Activated naive CD4-positive, alpha-beta T cell treated with anti-CD3 and anti-CD28 coated beads for 36 hours (primary cell): ENCODE results near the gene TCP10L. TPM values are rescaled to one million over a fixed set of nuclear protein-coding genes. Genes with fewer than 3 reads are reported as not detected.
A peak's percentile ranks its signal among the peaks of the same experiment; 100 is the strongest.
"Not testable (repeated sequence)": the region's sequence is repeated elsewhere in the genome, so short reads cannot be mapped to it uniquely, and the experiment has no call there.

Experiments used
- CTCF ChIA-PET: fragments of 350-600 bp; sonication (Branson Sonifier 250); formaldehyde crosslinking; loops from one replicate; lab custom pipeline; 2021; ENCODE audit warnings: antibody characterized with exemption; lab: Charles Lee
- DNase-seq: peaks from one replicate; pipeline ENCODE4 v3.0.0-alpha.2; 2020
- H3K27ac Mint-ChIP-seq: one replicate; pipeline ENCODE4 v1.8.0; 2021; ENCODE audit warnings: mild to moderate bottlenecking, mixed read lengths
- H3K27me3 Mint-ChIP-seq: one replicate; pipeline ENCODE4 v1.8.0; 2021; ENCODE audit warnings: low read depth, mixed read lengths
- H3K36me3 Mint-ChIP-seq: one replicate; pipeline ENCODE4 v1.8.0; 2021; ENCODE audit warnings: low read depth, mixed read lengths
- H3K4me1 Mint-ChIP-seq: one replicate; pipeline ENCODE4 v1.8.0; 2021; ENCODE audit warnings: low read depth, mixed read lengths
- H3K4me3 Mint-ChIP-seq: one replicate; pipeline ENCODE4 v1.8.0; 2021; ENCODE audit warnings: mild to moderate bottlenecking, moderate library complexity, mixed read lengths
- H3K9me3 Mint-ChIP-seq: one replicate; pipeline ENCODE4 v1.8.0; 2021; ENCODE audit warnings: mixed read lengths
- intact Hi-C: fragments of 100-400 bp; cut with micrococcal nuclease; formaldehyde crosslinking; loops from one replicate; pipeline ENCODE4 v1.15.1; 2023
- total RNA-seq, 2 experiments: library from RNA; stranded (reverse); gene quantifications; one replicate each; pipeline ENCODE4 v1.2.3, GENCODE V29; 2021

Gene TCP10L, protein sequence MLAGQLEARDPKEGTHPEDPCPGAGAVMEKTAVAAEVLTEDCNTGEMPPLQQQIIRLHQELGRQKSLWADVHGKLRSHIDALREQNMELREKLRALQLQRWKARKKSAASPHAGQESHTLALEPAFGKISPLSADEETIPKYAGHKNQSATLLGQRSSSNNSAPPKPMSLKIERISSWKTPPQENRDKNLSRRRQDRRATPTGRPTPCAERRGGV
- under 1 TPM; 0.30 to 0.50 TPM for total RNA-seq

DNA sequence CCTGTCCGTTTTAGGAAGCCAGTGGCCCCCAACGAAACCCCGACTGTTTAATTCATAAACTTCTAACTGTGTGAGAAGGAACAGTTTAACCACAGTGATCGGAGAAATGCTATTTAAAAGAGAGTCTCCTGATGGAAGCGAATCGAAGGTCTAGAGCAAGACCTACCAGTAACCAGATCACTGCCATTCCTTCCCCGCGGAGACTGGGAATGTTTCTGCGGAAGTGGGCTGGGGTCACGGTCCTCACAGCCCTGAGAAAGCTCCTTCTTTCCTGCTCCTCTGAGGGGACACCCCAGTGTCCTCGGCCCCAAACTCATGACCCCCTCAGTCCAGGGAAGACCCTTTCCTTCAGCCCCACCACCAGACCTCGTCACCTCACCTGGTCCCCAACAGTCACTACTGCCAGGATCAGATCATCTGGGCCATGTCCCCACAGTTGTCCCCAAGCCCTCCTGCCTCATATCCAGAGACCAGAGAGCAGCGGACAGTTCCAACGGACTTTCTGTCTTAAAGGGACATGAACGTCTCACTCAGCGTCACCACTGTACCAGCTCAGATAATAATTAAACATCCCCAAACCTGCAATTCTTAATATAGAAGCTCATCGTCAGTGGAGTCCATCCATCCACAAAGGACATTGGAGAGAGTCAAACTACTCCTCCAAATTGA lies at the start of gene TCP10L:
TSS of gene TCP10L (minus strand) at position 482 of the 669 bp plus-strand sequence. CDS start 1,219 bp downstream, outside the sequence.
- intact Hi-C loops = no loop called here
- CTCF ChIA-PET = no interaction called here

DNA sequence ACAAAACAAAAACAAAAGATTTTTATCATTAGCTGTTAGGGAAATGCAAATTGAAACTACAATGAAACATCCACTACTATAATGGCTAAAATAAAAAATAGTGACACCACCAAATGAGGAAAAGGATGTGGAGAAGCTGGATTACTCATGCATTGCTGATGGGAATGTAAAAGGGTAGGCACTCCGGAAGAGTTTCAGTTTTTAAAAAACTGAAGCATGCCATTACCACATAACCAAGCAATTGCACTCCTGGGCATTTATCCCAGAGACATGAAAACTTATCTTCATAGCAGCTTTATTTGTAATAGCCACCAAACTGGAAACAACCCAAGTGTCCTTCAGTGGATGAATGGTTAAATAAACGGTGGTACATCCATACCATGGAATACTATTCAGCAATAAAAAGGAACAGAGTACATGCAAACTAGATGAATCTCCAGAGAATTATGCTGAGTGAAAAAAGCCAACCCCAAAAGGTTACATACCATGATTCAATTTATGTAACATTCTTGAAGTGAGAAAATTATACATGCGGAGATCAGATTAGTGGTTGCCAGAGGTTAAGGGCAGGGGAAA lies 41.4 kb upstream of the TCP10L start:
- peaks cover 4% of the 10 kb centered on the region for H3K27me3 Mint-ChIP-seq
- H3K36me3 Mint-ChIP-seq = peaks cover 9% of the 10 kb centered on the region
- H3K4me1 Mint-ChIP-seq = peaks cover 2% of the 10 kb centered on the region
- no peak for DNase-seq
- H3K27ac Mint-ChIP-seq = no peak overlapping the region
- no peak overlapping the region for H3K4me3 Mint-ChIP-seq
- CTCF ChIA-PET = interaction anchor here (0.5 to 1.4 kb wide), 5 partner anchors 15 to 206 kb away, joined by 3 to 6 read pairs (median 3); no protein-coding TSS in a partner anchor
- intact Hi-C loops = no loop called here
- peaks cover 2% of the 10 kb centered on the region for H3K9me3 Mint-ChIP-seq

More for the DNA sequence above, at the start of gene TCP10L:
- DNase-seq = no peak
- no peak within 1 kb of the TSS for H3K27ac Mint-ChIP-seq
- H3K4me3 Mint-ChIP-seq = no peak within 1 kb of the TSS
- H3K9me3 Mint-ChIP-seq = no peaks in the 10 kb centered on the region
- H3K36me3 Mint-ChIP-seq = peaks cover 2% of the 10 kb centered on the region
- H3K4me1 Mint-ChIP-seq = no peaks in the 10 kb centered on the region
- H3K27me3 Mint-ChIP-seq = no peaks in the 10 kb centered on the region

GRCh38 chr21:32618218-32618617 lies 32.9 kb upstream of the TCP10L start:
- CTCF ChIA-PET, intact Hi-C loops, H3K4me3 Mint-ChIP-seq, H3K36me3 Mint-ChIP-seq, H3K27ac Mint-ChIP-seq, H3K4me1 Mint-ChIP-seq, DNase-seq, H3K27me3 Mint-ChIP-seq, H3K9me3 Mint-ChIP-seq: not testable (repeated sequence)

DNA sequence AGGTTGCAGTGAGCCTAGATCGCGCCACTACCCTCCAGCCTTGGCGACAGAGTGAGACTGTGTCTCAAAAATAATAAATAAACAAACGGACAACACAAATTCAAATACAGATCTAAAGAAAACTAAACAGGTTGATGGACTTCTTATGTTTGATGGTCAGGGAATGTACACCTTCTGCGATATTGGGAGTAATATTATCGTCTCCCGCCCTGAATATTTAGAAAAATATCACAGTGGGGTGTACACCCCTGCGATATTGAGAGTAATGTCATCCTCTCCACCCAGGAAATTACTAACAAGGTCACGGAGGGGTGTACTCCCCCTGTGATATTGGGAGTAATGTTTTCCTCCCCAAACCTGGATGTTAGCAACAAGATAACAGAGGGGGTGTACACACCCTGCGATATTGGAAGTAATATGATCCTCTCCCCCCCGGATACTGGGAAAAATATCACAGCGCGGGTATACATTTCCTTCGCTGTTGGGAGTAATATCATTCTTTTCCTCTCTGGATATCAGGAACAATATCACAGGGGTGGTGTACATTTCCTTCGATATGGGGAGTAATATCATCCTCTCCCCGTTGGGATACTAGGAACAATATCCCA lies 28.2 kb upstream of the TCP10L start:
- H3K27me3 Mint-ChIP-seq = no peaks in the 10 kb centered on the region
- H3K4me3 Mint-ChIP-seq = peak overlapping the region; percentile 98
- peaks cover 2% of the 10 kb centered on the region for H3K36me3 Mint-ChIP-seq
- no peak overlapping the region for H3K27ac Mint-ChIP-seq
- H3K9me3 Mint-ChIP-seq = no peaks in the 10 kb centered on the region
- CTCF ChIA-PET = no interaction called here
- H3K4me1 Mint-ChIP-seq = peaks cover 13% of the 10 kb centered on the region
- no peak for DNase-seq
- intact Hi-C loops = no loop called here

GRCh38 chr21:32612999-32613337 lies 27.6 kb upstream of the TCP10L start:
- no peak for DNase-seq
- Mint-ChIP-seq H3K27me3 (no peaks in the 10 kb centered on the region), H3K27ac (peak overlapping the region; percentile 83), H3K4me3 (peak overlapping the region; percentile 98), H3K36me3 (peaks cover 2% of the 10 kb centered on the region), H3K4me1 (peaks cover 13% of the 10 kb centered on the region), H3K9me3 (no peaks in the 10 kb centered on the region)
- CTCF ChIA-PET = interaction anchor here (2.5 kb wide), 1 partner anchor 12 kb away, joined by 17 read pairs; no protein-coding TSS in a partner anchor
- intact Hi-C loops = loop anchor here (1.0 kb wide), 5 partner anchors 114 to 334 kb away; partner anchors contain the start of genes EVA1C, MIS18A and URB1

DNA sequence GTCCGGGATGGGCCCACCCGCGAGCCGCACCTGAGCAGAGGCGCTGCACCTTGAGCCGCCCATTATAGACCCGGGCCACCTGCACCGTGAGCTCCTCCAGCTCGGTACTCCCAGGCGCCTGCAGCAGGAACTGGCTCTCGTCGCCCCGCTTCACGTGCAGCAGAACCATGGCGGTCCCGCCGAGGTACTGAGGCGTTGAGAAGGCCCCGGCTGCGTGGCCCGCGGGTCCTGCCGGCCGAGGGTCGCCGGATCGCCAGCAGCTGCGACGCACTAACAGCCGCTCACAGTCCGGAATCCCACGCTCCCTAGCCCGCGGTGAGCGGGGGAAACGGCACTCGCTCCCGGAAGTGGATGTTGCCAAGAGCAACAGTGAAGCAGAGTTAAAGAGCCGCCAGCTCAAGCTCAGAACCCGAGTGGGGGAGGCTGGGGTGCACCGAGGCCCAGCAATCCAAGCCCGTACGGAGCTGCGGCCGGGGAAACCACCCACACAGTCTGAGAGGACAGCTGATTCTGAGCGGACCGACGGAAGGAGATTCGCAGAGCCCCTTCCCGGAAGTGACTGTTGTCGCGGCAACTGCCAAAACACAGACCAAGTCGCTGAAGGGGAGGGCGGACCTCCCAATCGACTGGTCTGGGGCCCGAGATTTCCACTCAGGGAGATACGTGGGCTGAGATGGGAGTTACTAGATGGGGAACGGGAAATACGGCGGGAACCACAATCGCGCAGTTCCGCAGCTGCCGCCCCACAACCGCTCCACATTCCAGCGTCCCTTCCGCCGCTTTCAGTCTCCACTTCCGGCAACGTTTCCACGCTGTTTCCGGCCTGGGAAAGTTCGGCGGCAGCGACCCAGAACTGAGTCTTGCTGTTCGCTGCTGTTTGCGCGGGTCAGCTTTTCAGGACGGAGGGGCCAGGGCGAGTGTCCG lies 27.0 kb upstream of the TCP10L start, which contains the start of gene CFAP298:
TSS of gene CFAP298 (minus strand) at position 303 of the 924 bp plus-strand sequence. CDS start at position 169, 134 bp downstream.
- no peaks in the 10 kb centered on the region for H3K9me3 Mint-ChIP-seq
- H3K27me3 Mint-ChIP-seq = no peaks in the 10 kb centered on the region
- H3K4me1 Mint-ChIP-seq = peaks cover 13% of the 10 kb centered on the region
- peaks cover 6% of the 10 kb centered on the region for H3K36me3 Mint-ChIP-seq
- intact Hi-C loops = loop anchor here (1.0 kb wide), 5 partner anchors 115 to 333 kb away; partner anchors contain the start of genes EVA1C, MIS18A and URB1
- CTCF ChIA-PET = interaction anchor here (2.5 kb wide), 1 partner anchor 11 kb away, joined by 17 read pairs; no protein-coding TSS in a partner anchor
- peak within 1 kb of the TSS; percentile 98 for H3K4me3 Mint-ChIP-seq
- peak within 1 kb of the TSS; percentile 83 for H3K27ac Mint-ChIP-seq
- peak; percentile 88 for DNase-seq

DNA sequence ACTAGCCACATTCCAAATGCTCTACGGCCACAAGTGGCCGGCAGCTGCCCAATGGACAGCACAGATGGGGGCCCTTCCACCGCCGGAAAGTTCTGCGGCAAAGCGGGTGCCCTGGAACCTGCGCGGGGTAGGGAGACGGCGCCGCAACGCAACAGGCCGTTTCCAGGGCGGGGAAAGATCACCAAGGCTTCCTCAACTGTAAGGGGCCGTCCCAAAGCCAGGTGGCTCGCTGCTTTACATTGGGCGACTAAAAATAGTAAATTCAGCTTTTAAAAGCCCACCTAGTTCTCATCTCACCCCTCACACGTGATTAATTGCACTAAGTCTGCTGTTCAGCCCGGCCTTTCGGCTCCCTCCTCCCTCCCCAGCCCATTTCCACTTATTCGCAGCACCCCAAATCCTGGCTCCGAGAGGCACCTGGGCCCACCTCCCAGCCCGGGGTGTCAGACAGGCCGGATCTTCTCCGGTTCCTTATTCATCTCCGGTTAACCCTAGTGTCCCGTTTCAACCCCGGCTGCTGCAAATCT lies 26.2 kb upstream of the TCP10L start:
- DNase-seq = peak; percentile 62
- Mint-ChIP-seq H3K36me3 (peaks cover 9% of the 10 kb centered on the region), H3K27me3 (no peaks in the 10 kb centered on the region), H3K4me1 (peaks cover 13% of the 10 kb centered on the region), H3K4me3 (peak overlapping the region; percentile 98), H3K27ac (peak overlapping the region; percentile 83), H3K9me3 (no peaks in the 10 kb centered on the region)
- CTCF ChIA-PET = interaction anchor here (2.5 kb wide), 1 partner anchor 10 kb away, joined by 17 read pairs; no protein-coding TSS in a partner anchor
- intact Hi-C loops = no loop called here

DNA sequence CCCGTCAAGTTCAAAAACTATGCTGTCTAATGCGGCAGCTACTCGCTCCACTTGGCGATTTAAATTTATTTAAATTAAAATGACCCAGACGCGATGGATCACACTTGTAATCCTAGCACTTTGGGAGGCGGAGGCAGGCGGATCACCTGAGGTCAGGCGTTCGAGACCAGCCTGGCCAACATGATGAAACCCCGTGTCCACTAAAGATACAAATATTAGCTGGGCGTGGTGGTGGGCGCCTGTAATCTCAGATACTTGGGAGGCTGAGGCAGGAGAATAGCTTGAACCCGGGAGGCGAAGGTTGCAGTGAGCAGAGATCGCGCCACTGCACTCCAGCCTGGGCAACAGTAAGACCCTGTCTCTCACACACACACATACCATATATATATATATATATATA lies 25.6 kb upstream of the TCP10L start:
- not testable (repeated sequence) for H3K27ac Mint-ChIP-seq

GRCh38 chr21:32608851-32609250 lies 23.5 kb upstream of the TCP10L start:
- no peak for DNase-seq
- Mint-ChIP-seq H3K4me3 (no peak overlapping the region), H3K27ac (no peak overlapping the region), H3K9me3 (no peaks in the 10 kb centered on the region), H3K4me1 (peaks cover 13% of the 10 kb centered on the region), H3K36me3 (peaks cover 25% of the 10 kb centered on the region), H3K27me3 (no peaks in the 10 kb centered on the region)
- CTCF ChIA-PET = interaction anchor here (0.6 to 2.1 kb wide), 3 partner anchors 8 to 192 kb away, joined by 3 to 11 read pairs (median 7); no protein-coding TSS in a partner anchor
- intact Hi-C loops = no loop called here

More for the DNA sequence above, 25.6 kb upstream of the TCP10L start:
- H3K9me3 Mint-ChIP-seq, intact Hi-C loops, H3K27me3 Mint-ChIP-seq, DNase-seq: not testable (repeated sequence)
- H3K4me3 Mint-ChIP-seq = peak overlapping the region; percentile 62
- H3K4me1 Mint-ChIP-seq = peaks cover 13% of the 10 kb centered on the region
- peaks cover 14% of the 10 kb centered on the region for H3K36me3 Mint-ChIP-seq
- CTCF ChIA-PET = interaction anchor here (2.5 kb wide), 1 partner anchor 10 kb away, joined by 17 read pairs; no protein-coding TSS in a partner anchor

- Mint-ChIP-seq H3K27me3 (no peaks in the 10 kb centered on the region), H3K4me1 (peaks cover 7% of the 10 kb centered on the region), H3K4me3 (no peak overlapping the region), H3K36me3 (peaks cover 44% of the 10 kb centered on the region), H3K27ac (no peak overlapping the region), H3K9me3 (no peaks in the 10 kb centered on the region)
- CTCF ChIA-PET = interaction anchor here (0.8 to 1.0 kb wide), 3 partner anchors 14 to 203 kb away, joined by 3 to 4 read pairs (median 3); no protein-coding TSS in a partner anchor
- DNase-seq = no peak
- intact Hi-C loops = no loop called here
Observed at GRCh38 chr21:32605469-32605868, 20.1 kb upstream of the TCP10L start.

GRCh38 chr21:32604464-32604863 lies 19.1 kb upstream of the TCP10L start:
- Mint-ChIP-seq H3K27me3 (no peaks in the 10 kb centered on the region), H3K36me3 (peaks cover 41% of the 10 kb centered on the region), H3K9me3 (no peaks in the 10 kb centered on the region), H3K4me1 (no peaks in the 10 kb centered on the region), H3K4me3 (no peak overlapping the region), H3K27ac (no peak overlapping the region)
- intact Hi-C loops = no loop called here
- CTCF ChIA-PET = no interaction called here
- no peak for DNase-seq
